Fibroblast of the conjunctiva (primary cell): ENCODE data around the gene KLHL40.

Source experiments
- DNase-seq: peaks from one replicate; pipeline ENCODE4 v3.0.0-alpha.2; 2010; ENCODE audit warnings: low read depth

Gene KLHL40

DNA sequence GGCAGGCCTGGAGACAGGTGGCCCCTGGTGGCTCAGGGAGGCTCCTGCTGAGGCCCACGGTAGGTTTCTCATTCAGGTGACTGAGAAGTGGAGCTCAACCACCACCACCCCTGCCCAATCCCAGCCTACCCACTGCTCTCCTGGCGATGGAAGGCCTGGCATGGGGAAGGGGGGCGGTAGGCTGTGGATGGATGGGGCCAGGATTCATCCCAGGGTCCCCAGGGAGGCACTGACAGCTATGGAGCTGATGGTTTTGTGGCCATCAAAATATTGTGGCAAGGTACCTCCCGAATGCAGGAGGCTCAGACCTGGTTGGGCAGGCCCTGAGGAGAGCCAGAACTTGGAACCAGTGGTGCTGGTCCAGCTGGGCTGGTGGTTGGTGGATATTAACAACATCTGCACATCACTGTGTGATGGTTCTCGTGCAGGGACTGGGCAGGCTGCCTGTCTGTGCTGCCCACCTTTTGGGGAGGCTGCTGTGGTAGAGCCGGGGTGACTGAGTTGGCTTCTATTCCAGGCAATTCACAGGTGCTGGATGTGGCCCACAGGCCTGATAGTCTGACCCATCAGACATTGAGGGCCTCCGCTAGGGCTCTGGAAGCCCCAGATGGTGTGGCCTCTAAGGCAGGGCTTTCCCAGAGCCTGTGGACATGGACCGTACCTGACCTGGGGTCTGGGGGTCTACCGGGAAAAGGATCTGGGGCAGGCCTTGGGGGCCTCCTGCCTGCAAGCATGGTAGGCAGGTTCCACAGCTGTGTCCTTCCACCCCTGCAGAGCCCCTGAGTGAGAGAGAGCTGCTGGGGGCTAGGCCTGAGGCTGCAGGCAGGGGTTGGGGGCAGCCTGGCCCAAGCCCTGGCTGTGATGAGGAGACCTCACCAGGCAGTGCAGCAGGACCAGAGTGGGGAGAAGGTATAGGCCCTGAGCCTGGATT, 28.4 kb upstream of the KLHL40 start:
- no peak for DNase-seq

GRCh38 chr3:42657675-42658074, 27.7 kb upstream of the KLHL40 start:
- DNase-seq = no peak

GRCh38 chr3:42658091-42658770, 27.1 kb upstream of the KLHL40 start:
- no peak for DNase-seq

GRCh38 chr3:42658771-42659390, 26.5 kb upstream of the KLHL40 start:
- no peak for DNase-seq

GRCh38 chr3:42659451-42660130, 25.7 kb upstream of the KLHL40 start:
- no peak for DNase-seq

GRCh38 chr3:42660131-42660715, 25.1 kb upstream of the KLHL40 start:
- no peak for DNase-seq

GRCh38 chr3:42660898-42661297, 24.4 kb upstream of the KLHL40 start:
- DNase-seq = no peak

- DNase-seq = no peak
Measured at GRCh38 chr3:42661593-42662022, 23.7 kb upstream of the KLHL40 start.

GRCh38 chr3:42662037-42662812, 23.1 kb upstream of the KLHL40 start:
- no peak for DNase-seq

DNA sequence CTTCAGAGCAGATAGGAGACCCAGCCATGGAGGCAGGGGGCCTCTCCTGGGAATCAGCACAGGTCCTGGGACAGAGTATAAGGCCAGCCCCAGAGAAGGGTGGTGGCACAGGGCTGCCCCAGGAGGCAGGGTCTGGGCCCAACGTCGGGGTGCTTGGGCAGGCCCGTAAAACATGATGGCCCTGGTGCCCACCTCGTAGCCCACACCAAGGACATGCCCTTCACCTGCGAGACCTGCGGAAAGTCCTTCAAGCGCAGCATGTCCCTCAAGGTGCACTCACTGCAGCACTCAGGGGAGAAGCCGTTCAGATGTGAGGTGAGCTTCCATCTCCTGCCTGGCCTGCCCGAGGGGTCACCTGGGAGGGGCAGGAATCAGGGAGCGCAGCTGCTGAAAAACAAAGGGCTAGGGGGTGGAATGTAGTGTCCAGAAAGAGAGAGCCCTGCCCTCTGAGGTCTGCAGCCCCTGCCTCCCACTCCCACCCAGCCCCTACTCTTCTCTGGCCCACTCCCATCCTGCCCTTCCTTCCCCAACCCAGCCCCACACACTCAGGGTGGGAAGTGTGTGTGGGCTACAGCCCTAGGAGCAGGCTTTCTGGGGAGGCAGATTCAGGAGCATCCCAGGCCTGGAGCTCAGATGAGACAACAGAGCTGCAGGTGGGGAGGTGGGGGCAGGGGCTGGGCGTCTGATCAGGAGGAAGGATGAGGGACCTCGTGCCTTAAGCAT, 22.4 kb upstream of the KLHL40 start:
- no peak for DNase-seq

DNA sequence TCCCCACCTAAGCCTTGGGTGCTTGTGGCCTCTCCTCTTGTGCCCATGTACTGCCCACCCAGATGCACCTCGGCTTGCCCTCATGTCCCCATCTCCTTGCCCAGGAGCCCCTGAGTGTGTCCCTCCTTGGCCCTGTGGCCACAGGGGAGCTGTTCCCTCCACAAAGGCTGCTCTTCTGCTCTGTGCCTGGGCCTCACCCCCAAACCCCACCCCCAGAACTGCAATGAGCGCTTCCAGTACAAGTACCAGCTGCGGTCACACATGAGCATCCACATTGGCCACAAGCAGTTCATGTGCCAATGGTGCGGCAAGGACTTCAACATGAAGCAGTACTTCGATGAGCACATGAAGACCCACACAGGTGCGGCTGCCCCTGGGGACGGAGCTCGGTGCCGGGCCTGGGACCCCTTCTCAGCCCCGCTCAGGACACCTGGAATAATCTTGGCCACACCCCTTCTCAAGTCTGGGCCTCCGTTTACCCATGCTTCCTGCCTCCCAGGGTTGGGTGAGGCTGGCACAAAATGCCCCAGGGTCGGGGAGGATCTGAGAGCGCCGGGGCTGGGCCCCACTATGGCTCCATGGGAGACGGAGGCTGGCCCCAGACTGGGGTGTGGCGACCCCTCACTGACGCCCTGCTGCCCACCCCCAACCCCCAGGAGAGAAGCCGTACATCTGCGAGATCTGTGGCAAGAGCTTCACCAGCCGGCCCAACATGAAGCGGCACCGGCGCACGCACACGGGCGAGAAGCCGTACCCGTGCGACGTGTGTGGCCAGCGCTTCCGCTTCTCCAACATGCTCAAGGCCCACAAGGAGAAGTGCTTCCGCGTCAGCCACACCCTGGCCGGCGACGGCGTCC, 21.5 kb upstream of the KLHL40 start:
- no peak for DNase-seq

GRCh38 chr3:42664438-42664803, 20.9 kb upstream of the KLHL40 start:
- DNase-seq = no peak

- DNase-seq = no peak
Measured at GRCh38 chr3:42665050-42665878, 20.1 kb upstream of the KLHL40 start.

DNA sequence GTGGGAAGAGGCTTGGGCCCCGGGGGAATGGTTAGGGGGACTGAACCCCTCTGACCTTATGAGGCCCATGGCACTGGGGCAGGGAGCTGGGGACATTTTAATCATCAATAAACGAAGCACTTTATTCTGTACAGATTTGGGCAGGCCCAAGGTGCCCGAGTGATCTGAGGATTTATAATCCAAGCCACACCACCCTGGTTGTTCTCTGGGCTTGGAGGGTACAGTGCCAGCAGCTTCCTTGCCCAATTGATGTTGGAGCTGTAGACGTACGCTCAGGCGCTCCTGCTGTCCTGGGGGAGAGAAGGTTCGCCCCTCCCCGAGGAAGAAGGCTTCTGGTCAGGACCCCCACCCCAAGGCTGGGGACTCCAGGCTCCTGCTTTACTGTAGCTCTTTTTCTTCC, 19.3 kb upstream of the KLHL40 start:
- no peak for DNase-seq

- DNase-seq = no peak
Measured at GRCh38 chr3:42666577-42666998, 18.7 kb upstream of the KLHL40 start.

DNA sequence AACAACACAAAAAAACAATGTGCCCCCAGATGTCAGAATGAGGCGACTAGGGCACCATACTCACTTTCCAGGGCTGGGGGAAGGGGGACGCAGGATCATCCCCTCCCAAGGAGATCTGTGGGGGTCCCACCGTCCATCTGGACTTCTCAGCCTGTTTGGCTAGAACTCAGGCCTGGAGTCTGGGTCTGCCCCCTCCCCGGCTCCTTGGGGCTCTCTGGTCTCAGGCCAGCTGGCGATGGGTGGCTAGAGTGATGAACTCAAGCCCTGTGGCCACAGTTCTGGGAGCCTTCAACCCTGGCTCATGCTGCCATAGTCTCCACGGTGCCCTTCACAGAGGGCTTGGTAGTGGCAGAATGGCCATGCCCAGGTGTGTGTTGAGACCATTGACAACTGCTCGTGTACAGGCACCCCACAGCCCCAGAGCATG, 18.2 kb upstream of the KLHL40 start:
- no peak for DNase-seq

DNA sequence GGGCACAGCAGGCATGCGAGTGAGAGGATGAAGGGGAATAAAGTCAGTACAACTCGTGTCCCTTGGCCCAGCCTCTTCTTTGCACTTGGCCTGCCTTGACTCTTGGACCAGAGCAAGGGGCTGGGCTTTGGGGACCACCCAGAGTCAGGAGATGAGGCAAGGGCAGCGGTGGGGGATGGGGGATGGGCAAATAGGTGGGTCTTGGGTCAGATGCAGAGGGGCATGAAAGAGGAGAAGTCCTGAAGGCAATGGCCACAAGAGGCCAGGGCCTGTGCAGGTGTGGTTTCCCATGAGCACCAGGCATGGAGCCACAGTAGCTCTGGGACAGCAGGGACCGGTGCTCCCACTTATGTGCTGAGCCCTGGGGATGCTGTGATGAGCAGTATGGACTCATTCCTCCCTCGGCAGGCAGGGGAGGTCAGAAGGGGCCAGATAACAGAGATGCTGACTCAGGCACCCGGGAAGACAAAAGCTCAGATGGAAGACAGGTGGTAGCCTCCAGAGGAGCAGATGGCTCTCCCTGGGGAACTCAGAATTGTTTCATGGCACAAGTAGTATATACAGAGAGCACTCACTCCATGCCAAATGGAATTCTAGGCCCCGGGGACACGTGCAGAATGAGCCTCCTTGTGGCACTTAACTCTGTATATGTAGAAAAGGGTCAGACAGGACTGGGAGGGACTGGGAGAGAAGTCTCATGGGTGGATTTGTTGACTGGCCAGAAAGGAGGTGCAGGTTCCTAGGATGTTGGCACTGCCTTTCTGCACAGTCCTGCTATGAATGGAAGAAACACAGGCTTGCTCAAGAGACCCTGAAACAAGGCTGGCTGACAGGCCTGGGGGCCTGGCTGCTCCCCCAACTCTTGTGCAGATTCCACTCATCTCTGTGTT, 17.6 kb upstream of the KLHL40 start:
- DNase-seq = no peak

GRCh38 chr3:42668413-42668760, 16.9 kb upstream of the KLHL40 start:
- DNase-seq = no peak
